NCI-H2029 (cell line): ENCODE results near the gene RAB35.

Experiments
- DNase-seq: peaks from one replicate; lab custom pipeline; 2025; lab: John Stamatoyannopoulos, UW

RAB35 gene

GRCh38 chr12:120132863-120133385, 16.4 kb upstream of the RAB35 start:
- DNase-seq = no peak

GRCh38 chr12:120132054-120132836, 15.7 kb upstream of the RAB35 start:
- no peak for DNase-seq

GRCh38 chr12:120131116-120131515, 14.6 kb upstream of the RAB35 start:
- no peak for DNase-seq

GRCh38 chr12:120130011-120130410, 13.5 kb upstream of the RAB35 start:
- no peak for DNase-seq

DNA sequence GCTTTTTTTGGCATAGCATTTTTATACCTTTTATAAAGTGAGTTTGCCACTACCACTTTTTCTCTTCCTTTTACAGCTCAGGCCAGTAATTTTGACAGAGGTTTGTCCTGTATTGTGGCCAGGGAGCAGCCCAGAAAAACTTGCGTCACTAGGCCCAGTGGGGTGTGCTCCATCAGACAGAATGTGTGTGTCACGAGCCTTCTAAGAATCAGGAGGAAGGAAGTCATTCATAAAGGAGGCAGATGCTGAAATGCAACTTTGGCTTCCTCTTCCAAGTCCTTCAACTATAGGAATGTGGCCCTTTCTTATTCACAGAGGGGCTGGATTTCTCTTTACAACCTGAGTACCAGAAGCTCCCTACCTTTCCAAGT, 10.1 kb upstream of the RAB35 start:
- DNase-seq = no peak

DNA sequence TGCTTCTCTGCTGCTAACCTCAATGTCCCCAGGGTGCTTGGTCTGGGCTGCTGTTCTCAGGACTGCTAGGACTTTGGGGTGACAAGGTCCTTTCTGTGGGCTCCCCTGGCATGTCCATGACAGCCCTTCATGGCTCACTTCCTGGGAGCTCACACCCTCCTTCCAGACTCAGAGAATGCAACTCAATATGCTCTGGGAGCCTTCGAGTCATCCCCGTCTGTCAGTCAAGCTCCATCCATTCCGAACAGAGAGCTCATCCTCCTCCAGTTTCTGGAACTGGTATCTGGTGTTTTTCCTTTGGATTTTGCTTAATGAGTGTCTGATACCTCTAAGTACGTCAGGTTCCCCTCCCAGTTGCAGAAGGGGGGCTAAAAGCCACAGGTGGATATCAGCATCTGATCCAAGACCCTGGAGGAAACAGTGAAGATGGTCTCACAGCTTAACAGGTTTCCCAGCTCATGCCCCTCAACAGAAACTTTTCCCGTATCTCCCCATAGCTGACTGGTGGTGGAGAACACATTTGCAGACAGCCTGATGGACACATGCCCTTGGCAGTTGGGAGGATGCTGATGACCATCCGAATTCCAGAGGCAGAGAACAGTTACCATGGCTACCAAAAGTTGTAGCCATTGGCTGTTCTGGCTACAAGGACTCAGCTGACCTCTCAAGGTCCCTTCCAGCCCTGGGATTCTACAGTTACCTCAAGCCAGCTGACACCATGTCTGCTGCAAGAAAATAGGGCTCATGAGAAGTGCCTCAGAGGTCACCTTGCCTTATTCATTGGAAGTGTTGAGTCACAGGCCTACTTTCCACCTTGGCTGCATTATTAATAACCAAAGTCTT, 9.5 kb upstream of the RAB35 start:
- DNase-seq = no peak

- no peak for DNase-seq
Measured at GRCh38 chr12:120125029-120125428, 8.5 kb upstream of the RAB35 start.

DNA sequence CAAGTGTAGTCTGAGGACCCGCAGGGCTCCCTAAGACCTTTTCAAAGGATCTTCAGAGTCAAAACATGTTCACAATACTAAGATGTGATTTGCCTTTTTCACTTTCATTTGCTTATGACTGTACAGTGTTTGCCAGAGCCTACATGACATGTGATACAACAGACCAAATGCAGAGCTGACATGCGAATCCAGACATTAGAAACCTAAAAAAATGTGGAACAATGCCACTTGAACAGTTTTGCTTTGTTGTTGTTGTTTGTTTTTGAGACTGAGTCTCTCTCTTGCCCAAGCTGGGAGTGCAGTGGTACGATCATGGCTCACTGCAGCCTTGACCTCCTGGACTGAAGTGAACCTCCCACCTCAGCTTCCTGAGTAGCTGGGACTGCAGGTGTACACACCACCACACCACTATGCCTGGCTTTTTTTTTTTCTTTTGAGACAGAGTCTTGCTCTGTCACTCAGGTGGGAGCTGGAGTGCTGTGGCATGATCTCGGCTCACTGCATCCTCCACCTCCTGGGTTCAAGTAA, 5.3 kb upstream of the RAB35 start:
- no peak for DNase-seq

DNA sequence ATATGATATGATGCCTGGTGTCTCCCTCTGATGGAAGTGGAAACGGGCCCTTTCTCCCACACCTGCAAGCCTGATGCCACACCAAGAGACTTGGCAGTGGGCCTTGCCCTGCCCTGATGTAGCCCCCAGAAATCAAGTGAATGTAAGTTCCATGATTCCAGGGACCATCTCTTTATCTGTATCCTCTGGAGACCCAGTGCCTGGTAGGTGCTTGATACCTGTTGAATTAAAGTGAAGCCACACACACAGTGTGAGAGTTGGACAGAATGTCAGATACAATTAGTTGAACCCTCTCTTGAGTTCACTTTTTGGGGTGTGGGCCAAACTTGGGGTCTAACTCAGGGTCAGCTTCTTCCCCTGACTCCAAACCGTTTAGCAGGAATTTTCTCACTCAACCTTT, 4.8 kb upstream of the RAB35 start:
- no peak for DNase-seq

DNA sequence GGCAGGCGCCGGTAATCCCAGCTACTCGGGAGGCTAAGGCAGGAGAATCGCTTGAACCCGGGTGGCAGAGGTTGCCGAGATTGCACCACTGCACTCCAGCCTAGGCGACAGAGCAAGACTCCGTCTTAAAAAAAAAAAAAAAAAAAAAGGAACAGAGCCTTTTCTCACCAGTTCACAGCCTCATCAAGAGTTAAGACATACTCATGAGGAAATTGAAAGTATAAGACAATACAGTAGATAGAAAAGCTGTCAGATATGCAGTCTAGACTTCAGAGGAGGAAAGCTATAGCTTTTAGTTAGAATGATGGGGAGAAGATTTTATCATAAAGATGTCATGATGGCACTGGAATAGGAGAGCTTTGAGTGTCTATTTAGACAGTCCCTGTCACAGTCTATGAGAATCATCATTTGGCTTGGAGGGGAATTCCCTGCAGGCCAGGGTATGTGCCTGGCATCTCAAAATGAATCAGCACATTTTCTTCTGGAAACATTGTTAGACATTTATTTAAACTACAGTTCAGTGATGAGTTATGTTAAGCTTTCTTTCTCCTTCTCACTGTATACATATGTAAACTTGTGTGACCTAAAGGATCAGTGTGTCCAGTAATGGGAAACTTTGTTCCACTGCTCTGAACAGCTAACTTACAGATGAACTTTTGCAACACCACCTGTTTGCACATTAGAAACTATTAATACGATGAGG, 2.9 kb upstream of the RAB35 start:
- no peak for DNase-seq

DNA sequence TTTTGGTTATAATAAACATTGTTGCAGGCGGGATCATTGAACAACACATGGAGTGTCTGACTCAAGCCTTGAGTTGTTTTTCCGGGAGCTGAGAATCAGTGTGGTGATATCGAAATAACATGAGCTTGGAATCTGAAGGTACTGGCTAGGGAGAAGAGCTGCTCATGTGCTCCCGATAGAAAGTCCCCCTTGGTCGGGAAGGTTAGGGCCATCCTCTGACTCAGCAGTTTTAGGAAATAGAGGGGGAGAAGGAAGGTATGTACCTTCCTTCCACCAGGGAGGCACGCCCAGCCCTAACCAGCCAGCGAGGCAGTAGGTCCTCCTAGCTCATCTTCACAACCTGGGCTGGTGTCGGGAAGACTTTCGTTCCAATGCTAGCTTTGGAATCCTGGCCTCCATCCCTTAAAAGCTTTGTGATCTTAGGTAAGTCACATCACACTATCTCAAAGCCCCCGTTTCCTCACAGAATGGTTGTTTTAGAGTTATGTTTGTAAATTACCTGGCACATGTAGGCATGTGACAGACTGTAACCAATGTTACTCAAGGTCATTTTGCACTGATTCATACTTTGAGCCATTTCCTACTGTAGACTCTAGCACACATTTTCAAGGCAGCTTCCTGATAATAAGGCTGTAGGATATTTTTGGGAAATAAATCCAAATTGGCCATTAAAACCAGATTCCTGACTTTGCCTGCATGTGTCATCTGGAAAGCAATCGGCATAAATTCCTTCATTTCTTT, 1.9 kb upstream of the RAB35 start:
- no peak for DNase-seq

DNA sequence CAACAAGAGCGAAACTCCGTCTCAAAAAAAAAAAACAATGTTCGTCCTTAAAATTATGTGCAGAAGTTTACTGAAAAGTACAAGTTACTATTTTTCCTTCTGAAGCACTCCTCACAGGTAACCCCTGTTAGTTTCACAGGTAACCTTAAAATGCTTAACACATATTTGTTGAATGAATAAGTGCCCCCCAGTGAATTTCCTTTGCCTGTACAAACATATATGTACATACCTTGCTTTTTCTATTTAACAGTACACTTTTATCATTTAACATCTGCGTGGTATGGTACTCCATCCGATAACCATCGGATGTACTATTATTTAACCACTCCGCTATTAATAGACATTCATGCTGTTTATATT, 1.4 kb upstream of the RAB35 start:
- no peak for DNase-seq

DNA sequence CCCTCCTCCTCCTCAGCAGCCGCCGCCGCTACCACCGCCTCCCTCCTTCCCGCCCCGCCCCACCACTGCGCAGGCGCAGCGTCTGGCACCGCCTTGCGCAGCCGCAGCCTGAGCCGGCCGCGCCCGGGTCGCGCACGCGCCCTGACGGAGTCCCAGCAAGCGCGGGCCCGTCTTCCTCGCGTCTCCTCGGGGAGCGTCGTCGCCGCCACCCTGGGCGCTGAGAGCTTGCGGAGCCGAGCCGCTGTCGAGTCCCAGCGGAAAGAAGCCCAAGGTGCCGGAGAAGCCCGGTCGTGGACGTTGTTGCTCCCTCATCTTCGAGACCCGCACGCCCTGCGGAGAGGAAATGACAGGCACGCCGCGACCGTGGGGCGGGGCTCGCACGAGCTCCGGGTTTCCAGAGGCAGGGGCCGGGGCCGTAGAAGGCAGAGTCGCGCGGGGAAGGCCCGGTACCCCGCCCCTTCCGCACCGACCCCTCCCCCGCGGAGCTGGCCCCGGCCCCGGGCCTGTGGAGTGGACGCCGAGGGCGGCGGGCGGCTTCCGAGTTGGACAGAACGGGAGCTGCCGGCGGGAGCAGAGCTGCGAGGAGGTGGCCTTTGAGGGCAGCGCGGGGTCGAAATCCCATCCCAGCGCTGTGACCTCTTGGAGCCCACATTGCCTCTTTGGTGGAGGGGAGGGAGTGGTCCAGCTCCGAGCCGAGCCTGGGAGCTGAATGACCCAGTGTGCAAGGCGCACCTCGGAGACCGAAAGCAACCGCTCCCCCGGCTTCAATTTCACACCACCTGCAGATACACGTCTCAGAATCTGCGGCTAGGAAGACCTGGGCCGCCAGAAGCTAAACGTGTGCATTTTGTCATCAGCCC, 469 bp upstream of the RAB35 start:
- peak; percentile 92 for DNase-seq

- no peak for DNase-seq
Measured at GRCh38 chr12:120115692-120116440, 687 bp downstream of the RAB35 start.

DNA sequence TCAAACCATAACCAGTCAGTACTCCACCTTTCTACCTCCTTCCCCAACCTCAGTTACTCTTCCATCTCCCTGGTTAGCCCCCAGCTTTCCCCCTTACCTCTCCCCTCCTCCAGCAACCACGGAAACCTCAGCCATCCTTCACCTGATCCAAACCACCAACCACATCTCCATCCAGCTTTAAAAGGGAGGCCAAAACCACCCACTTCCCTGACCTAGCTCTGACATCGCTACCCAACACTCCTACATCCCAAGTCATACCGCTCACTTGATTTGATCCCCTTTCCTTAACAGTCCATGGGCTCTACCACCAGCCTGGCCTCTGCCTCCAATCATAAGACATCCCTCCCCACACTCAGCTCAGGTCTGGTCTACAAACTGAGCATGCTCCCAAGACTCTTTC, 1.5 kb downstream of the RAB35 start:
- no peak for DNase-seq

- no peak for DNase-seq
Measured at GRCh38 chr12:120110550-120111501, 5.7 kb downstream of the RAB35 start.

DNA sequence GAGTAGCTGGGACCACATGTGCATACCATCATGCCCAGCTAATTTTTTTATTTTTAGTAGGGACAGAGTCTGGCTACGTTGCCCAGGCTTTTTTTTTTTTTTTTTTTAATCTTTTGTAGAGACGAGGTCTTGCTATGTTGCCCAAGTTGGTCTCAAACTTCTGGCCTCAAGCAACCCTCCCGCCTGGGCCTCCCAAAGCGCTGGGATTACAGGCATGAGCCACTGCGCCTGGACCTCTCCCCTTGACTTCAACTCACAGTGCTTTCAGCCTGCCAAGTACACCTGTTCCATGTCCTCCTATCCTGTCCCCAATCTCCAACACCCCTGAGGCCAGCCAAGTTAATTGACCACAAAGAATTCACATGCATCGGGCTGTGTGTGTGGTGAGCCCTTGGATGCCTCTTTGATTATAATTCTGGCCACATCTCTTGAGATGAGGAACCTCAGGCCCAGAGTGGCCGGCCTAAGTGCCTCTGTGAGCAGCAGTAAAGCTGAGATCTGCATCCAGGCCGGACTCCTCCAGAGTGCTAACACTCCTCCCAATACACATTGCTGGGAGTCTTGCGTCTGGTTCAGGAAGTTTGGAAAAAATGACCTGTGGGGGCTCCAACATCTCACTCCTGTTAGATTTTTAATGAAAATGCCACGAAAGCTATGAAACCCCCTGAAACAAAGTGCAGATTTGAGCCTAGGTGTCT, 6.8 kb downstream of the RAB35 start:
- DNase-seq = no peak

GRCh38 chr12:120106151-120106550, 10.4 kb downstream of the RAB35 start:
- no peak for DNase-seq
